GM21528 (cell line): ENCODE results near the gene SYNDIG1.

ENCODE experiments used
- ATAC-seq: cut with Tn5 transposase; IDR thresholded peaks from one replicate; pipeline ENCODE4 v1.9.1; 2021; ENCODE audit warnings: mild to moderate bottlenecking, moderate library complexity; ENCODE audit not compliant: unreplicated experiment, low FRiP score

Gene SYNDIG1

DNA sequence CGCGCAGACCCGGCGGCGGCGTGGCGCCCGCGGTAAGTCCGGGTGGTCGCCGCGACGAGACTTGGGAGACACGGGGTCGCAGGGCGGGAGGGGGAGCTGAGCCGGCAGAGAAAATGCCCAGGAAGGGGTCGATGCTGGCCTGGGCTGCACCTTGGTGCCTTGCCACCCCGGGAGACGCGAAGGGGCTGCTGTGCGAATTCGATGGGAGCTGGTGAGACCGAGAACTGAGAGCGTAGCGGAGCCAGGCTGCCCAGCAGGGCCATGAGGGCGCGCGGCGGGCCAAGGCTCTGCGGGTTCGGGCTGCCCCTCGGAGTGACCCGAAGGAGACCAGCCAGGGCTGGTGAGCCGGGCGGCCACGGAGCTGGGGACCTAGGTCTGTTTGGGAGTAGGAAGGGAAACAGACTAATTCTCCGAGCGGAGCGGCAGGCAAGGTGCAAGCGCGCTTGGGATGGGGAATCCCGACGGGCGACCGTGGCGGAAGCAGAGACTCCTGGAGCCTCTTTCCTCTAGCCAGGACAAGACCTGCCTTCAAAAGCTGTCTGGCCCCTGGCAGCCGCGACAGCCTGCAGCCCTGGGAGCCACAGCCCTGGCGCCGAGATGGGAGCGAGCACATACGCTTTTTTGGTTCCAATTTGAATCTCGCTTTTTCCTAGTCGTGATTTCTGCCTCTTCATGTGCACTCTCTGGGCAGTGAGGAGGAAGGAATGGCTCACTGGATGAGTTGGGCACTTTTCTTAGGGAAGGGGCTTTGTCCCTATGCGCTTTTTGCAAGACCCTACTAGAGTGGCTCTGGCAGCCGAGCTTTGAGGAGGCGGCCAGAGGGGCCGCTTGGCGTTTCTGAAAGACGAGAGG lies 691 bp downstream of the SYNDIG1 start:
- ATAC-seq, result no peak

GRCh38 chr20:24470746-24471582 lies 1.5 kb downstream of the SYNDIG1 start:
- no peak for ATAC-seq

DNA sequence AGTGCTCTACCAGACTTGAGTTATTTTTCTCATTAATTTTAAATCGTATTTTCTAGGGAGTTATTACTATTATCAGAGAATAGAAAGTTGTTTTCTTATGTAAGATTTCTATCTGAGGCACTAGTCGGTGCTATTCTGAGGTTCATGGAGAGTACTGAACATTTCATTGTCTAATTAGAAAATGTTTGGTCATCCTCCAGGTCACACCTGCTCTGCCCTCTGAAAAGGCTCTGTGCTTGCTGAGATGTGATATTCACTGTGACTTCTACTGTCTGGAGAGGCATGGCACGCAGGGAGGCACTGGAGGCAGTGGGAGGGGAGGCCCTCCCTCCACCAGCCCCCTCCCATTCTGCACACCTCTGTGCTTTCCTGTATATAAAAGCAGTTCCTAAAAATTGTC lies 3.0 kb downstream of the SYNDIG1 start:
- no peak for ATAC-seq

- ATAC-seq, result no peak
Measured at GRCh38 chr20:24473435-24474223, 4.2 kb downstream of the SYNDIG1 start.

DNA sequence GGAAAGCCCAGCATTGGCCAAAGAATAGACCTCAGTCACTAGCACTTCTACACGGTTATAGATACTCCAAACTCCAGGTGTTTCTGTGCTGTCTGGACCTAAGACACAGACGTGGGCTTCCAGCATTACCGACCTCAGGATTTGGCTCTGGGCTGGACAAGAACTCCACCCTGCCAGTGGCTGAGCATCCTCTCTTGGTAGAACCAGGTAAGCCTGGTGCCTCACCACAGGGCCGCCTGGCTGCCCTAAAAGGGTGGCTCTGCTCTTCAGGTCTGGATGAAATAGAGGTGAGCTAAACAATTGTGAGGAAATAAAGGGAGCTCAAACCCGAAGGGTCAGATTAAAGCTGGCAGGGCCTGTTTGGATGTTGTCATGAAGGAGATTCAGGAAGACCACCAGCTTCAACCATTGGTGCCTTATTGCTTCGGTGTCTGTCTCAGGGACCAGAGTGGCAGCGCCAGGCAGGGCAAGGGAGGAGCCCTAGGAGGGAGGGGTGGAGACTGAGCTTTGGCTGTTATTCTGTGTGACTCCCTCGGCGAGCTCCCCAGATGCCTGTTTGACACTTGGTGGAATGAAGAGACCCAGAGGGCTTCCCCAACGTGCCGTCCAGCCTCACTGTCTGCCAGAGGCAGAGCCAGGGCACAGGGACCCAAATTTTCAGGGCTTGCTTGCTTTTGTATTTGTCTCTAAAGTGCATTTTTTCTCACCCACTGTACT lies 8.6 kb downstream of the SYNDIG1 start:
- ATAC-seq, result no peak

DNA sequence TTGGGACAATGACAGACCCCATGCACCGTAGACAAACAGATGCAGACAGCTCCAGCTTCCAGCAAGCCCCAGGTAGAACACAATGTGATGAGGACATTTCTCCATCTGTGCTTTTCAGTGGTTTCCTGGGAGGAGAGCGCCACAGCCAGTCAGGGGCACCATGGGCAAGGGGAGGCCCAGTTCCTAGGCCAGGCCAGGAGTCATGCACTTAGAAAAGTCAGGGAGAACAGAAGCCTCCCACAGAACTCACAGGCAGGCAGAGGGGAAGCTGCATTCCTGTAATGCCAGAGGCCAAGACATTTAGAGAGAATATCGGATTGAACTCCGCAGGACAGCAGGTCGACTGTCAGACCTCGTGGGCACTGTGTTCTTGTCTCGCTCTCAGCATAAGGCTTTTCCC lies 9.2 kb downstream of the SYNDIG1 start:
- ATAC-seq, result no peak

DNA sequence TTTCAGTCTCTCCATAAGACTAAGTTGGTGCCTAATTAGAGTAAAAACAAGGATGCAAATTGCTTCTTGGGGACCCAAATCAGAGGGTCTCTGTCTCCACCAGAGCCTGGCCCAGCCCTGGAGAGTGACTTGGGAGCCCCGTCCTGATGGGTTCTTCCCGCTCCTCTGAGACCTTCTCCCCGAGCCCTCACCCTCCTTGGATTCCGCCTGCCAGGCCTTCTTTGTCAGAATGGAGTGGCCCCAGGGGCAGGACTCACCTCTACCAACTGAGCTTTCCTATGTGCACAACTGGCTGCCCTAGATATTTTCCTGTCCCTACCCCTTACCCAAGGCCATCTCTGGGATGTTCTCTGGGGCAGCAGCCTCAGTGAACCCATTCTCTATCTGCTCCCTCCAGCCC lies 9.7 kb downstream of the SYNDIG1 start:
- ATAC-seq, result no peak

- no peak for ATAC-seq
Measured at GRCh38 chr20:24479595-24479994, 10.2 kb downstream of the SYNDIG1 start.

DNA sequence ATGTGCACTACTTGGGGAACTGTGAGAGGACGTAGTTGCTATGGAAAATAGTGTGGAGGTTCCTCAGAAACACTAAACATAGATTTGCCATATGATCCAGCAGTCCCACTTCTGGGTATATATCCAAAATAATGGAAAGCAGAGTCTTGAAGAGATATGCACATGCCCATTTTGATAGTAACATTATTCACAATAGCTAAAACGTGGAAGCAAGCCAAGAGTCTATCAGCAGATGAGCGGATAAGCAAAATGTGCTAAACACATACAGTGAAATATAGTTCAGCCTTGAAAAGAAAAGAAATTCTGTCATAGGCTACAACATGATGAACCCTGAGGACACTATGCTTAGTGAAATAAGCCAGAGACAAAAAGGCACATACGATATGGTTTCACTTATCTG lies 11.1 kb downstream of the SYNDIG1 start:
- ATAC-seq, result no peak

GRCh38 chr20:24481173-24481572 lies 11.7 kb downstream of the SYNDIG1 start:
- no peak for ATAC-seq

- no peak for ATAC-seq
Measured at GRCh38 chr20:24483435-24484080, 14.1 kb downstream of the SYNDIG1 start.

DNA sequence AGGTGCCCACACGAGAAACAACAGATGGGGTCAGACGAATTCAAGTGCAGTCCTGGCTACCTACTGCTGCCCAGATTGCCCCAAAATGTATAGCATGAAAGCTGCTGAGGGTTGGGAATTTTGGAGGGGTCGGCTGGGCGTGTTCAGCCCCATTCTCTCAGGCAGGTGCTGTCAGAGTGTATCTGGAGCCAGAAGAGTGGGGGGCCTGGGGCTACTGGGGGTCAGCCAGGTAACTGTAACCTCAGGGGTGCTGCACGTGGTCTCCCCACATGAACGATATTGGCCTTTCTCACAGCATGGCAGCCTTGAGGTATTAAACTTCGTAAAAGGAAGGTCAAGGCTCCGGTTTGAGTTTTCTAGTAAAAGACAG lies 14.6 kb downstream of the SYNDIG1 start:
- no peak for ATAC-seq

DNA sequence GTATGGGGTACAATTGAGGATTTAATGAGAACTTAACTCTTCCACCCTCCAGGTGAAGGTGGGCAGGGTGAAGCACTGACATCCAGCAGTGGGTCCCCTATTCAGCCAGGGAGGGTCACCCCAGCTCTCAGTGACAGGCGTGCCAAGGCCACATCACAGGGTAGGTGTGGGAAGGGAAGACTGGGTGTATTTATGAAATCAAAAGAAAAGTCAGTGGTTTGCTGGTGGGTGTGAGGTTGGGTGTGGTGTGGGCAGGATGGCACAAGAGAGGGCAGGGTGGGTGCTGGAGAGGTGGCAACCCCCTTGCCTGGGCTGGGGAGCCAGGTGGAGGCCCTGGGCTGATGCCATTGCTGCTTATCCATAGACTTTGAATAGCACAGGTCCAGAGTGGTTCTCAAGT lies 16.6 kb downstream of the SYNDIG1 start:
- ATAC-seq, result no peak

GRCh38 chr20:24487240-24487639 lies 17.8 kb downstream of the SYNDIG1 start:
- no peak for ATAC-seq

DNA sequence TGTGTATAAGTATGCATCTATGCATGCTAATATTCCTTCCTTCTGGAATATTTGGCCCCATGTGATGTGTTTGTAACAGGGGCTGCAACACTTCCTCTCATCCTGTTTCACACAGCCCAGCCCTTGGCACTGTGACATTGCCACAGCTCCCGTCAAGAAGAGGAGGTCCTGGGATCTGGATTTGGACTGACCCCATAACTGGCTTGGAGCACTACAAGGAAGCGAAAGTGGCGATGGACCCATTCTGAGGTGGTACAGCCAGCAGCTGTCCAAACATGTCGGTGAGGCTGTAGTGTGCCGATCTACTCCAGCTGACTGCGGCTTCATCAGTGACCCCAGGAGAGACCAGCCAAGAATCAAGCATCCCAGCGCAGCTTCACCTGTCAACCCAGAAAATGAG lies 18.2 kb downstream of the SYNDIG1 start:
- no peak for ATAC-seq

DNA sequence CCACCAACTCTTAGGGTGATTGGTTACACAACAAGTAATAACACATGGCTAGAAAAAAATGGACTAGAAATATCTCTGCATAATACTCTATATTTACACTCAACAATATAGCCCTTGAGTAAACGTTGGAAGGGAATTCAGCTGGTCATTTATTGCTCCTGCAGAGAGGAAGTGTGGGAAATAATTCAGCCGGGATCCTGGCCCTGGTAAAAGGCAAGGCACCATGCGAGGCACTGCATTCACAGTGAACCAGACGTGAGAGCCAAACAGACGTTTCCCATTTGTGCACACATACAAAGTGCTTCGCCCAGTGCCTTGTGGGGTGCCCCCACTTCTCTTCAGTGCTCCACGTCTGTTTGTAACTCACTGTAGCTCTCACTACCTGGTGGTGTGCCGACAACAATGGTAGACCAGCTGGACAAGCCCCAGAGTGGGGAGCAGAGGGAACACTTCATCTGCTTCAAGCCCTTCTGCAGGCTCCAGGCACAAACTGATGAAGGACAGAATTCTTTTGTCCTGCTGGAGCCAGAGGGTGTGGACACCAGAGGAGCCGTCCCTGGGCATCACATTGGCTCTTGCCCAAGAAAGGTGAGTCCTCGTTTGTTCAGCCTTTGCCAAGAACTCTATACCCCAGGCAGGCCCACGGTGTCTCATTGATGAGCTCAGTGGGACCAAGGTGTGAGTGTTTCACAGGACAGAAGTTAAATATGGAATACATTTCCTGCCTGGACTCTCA lies 18.8 kb downstream of the SYNDIG1 start:
- no peak for ATAC-seq

GRCh38 chr20:24488800-24489175 lies 19.4 kb downstream of the SYNDIG1 start:
- no peak for ATAC-seq

- no peak for ATAC-seq
Measured at GRCh38 chr20:24489193-24489592, 19.8 kb downstream of the SYNDIG1 start.

- ATAC-seq, result no peak
Measured at GRCh38 chr20:24489631-24490260, 20.3 kb downstream of the SYNDIG1 start.
